Renal cortical epithelial cell (primary cell): ENCODE measurements around the gene SLC18A3. TPM values are rescaled to one million over a fixed set of nuclear protein-coding genes. Genes with fewer than 3 reads are reported as not detected.

Experiments
- DNase-seq: peaks from one replicate; pipeline ENCODE4 v3.0.0-alpha.2; 2011; ENCODE audit warnings: low read depth
- total RNA-seq: library from RNA; depleted of rRNA; stranded (reverse); fragments of >200 nt; gene quantifications from 2 replicates; pipeline ENCODE4 v1.2.3, GENCODE V29; 2014

The SLC18A3 gene
- total RNA-seq, 1 donor from 2014 or later: 0.10 TPM

- DNase-seq: no peak
These were observed 14.2 kb upstream of the SLC18A3 start for GRCh38 chr10:49595713-49596492.

DNA sequence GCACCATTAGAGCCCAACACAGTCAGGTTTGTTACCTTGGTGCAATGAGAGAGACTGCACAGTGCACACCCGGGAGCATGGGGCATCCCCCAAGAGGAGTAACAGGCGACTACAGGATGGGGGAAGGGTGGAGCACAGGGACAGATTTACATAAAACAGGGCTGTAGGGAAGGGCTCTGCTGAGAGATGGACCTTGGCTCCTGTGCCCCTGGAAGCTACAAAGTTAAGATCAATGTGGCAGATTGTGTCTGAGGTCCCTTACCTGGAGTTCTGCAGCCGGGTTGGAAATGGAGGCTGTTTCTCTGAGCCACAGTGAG is 13.7 kb upstream of the SLC18A3 start:
- no peak for DNase-seq

DNA sequence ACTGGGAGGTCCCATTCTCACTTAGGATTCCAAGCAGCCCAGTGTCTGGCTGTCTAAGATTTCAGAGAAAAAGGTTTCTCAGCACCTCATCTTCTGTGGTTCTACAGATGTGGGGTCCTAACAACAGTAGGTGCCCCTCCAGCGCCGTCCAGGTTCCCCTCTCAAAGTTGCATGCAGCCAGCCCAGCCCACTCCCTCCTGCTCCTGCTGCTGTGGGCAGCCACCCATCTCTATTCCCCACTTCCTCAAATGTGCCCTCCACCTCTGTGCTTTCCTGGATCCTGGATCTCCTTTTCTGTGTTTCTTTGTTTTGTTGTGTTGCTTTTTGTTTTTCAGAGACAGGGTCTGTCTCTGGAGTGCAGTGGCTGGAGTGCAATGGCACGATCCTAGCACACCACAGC is 13.3 kb upstream of the SLC18A3 start:
- DNase-seq: no peak

DNA sequence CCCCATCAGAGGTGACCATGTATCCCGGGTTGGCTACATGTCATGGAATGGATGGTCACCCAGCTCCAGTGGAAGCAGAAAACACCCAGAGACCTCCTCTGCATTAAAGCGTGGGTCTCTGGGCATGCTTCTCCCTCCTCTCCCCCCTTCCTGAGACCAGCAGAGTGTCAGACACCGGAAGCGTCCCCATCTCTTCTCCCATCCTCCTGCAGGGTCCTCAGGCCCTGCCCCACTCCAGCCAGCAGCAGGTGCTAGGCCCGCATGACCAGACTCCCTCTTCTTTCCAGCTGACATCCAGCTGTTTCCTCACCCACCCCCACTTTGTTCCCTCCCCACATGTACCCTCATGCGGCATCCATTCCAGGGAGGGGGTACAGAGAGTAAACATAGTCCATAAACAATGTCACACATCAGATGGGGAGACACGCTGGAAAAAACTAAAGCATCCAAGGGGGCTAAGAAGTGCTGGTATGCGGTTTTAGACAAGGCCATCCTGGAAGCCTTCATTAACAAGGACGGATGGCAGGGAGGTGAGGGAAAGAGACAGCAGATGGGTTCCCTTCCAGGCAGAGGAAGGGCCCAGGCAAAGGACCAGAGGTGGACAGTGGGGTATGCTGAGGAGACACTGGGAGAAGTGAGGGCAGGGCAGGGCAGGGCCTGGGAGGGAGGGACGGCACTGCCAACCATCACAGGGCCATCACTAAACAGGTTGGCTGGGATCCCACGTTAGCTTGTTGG is 12.5 kb upstream of the SLC18A3 start:
- DNase-seq: no peak

DNA sequence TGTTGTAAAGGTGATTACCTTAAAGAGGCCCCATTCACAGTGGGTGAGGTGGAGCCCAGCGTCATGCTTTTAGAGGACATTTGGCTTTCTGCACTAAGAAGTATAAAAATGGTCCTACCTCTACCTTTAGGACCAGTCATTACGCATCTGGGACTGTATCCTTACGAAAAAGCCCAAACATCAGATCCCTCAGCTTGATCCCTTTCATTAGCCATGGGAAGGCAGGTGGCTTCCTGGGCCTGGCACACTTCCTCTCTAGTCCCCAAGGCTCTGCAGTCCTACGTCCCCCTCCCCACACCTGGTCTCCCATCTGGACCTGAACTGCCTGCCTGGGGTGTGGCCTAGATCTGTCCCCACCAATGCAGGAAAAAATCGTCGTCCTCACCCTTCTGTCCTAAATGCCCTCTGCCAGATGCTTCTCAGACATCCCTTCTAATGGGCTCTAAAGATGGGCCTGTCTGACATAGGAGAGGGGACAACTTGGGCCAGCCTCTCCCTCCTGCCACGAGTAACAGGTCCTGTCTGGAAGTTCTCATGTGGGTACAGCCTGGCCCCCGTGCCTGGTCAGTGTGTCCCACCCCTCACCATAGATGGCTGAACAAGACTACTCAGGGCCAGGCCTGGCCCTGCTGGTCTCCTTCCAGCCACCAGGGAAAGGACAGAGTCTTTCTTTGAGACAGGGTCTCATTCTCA is 11.8 kb upstream of the SLC18A3 start:
- DNase-seq: no peak

- no peak for DNase-seq
These were observed 11.1 kb upstream of the SLC18A3 start for GRCh38 chr10:49598986-49599385.

- no peak for DNase-seq
These were observed 10.6 kb upstream of the SLC18A3 start for GRCh38 chr10:49599546-49599945.

DNA sequence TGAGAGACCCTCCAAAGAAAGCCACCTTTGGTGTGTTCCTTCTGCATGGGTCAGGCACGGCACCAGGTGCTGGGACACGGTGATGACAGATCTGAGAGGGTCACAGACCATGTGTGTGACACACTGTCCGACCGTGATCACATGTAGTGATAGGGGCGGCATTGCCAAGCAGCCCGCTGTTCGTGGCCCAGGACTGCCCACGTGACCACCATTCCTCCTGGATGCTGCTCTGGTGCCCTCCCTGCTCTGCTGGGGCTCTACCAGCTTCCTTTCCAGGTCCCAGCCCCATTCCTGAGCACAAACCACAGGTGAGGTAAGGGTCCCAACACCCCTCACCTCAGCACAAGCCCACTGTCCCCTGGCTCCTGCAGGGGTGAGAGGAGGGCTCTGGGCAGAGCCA is 10.1 kb upstream of the SLC18A3 start:
- DNase-seq: no peak

DNA sequence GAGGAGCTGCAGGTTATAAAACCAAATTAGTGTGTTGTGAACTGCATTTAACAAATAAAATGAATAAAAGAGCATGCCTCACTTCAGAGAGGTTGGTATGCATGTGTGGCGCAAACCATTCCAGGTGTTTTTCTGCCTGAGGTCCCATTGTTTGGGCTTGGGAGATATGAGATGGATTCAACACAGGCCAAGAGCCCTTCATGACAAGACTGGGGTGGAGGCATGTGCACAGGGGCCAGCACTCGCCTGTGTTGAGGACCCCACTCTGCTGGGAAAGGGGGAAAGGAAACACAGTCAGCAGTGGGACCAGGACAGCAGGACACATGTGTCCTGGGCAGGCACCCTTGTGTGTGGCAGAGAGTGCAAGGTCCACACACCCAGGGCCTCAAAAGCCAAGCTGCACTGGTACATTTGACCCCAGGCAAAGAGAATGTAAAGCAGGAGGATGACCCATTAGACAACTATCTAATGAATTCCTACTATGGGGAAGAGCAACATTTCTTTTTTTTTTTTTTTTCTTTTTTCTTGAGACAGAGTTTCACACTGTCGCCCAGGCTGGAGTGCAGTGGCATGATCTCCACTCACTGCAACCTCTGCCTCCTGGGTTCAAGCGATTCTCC is 9.2 kb upstream of the SLC18A3 start:
- no peak for DNase-seq

GRCh38 chr10:49601857-49602256 is 8.3 kb upstream of the SLC18A3 start:
- no peak for DNase-seq

DNA sequence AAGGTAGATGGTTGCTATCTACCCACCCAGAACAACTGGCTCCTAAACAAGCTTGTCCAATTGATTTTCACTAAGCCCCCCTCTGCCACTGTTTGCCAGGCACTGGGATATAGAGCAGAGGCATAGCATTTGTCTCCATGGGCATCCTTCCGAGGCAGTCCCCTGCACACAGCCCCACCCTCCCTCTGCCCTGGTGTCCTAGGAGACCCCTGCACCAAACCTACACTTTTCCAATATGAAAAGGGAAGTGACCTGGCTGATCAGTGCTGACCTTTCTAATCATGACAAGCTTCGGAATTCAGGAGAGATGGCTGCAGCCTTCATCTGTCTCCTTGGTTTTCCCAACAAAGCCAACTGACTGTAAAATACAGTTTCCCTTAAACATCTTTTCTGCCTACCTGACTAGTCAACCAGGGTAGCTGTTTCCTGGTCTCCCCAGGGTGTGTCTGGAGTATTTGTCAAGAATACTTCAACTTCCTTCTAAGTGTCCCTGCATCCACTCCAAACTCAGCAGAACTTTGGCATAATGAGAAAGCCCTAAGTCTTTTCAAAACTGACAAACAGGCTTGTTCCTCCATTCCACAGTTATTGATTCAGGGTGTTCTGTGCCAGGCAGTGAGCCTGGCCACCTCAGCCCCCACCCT is 7.6 kb upstream of the SLC18A3 start:
- DNase-seq: no peak

DNA sequence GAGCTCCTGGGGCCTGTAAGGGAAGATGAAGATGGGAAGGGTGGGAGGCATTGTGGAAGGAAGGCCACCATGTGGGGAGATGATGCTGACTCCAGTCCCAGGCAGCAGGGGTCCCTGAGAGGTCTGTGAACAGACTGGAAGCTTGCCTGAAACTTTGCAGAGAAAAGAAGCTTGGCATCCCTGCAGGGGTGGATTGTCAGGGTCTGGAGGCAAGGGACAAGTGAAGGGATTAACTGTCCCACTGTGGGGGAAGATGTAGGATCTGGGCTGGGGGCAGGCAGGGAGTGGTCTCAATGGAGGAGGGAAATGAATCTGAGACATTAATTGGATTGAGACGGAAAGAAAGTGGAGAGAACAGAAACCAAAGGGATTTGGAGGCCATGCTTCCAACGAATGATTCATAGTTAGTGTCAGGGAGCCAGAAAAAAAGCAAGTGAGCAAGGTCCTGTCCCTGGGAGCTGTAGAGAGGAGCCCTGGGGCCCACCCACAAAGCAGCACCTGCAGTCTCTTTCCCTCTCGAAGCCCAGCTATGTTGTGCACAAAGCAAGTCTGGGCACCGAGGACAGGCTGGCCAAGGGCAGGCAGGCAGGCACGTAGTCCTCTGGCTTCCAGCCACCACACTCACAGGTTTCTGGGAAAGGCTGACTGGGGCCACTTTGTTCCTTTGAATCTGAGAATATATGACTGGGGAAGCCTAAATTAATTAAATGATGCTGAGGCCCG is 4.7 kb upstream of the SLC18A3 start:
- DNase-seq: no peak

GRCh38 chr10:49605939-49606509 is 4.1 kb upstream of the SLC18A3 start:
- DNase-seq: no peak

DNA sequence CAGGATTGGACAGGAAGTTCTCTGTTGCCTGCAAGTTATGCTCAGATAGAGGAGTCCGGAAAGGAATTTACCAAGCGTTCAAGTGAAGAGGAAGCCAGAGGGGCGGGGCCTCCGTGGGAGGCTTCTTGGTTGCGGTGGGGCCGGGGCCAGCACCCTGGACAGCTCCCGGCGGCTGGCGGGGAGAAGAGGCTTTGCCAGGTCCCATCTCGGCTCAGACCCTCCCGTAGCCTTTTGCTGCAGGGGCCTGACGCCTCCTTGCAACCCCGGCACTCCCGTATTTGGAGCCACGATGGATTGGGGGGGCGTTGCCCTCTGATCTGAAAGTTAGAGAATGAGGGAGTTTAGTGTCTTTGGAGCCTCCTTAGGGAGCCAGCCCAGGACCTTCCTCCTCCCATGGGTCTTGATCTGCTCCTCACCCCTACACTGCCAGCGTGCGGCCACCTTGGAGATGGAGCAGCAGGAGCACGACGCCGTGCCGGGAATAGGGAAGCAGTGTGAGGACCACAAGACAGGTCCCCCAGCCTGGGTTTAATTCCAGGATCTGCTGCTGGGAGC is 3.1 kb upstream of the SLC18A3 start:
- DNase-seq: peak; percentile 41

DNA sequence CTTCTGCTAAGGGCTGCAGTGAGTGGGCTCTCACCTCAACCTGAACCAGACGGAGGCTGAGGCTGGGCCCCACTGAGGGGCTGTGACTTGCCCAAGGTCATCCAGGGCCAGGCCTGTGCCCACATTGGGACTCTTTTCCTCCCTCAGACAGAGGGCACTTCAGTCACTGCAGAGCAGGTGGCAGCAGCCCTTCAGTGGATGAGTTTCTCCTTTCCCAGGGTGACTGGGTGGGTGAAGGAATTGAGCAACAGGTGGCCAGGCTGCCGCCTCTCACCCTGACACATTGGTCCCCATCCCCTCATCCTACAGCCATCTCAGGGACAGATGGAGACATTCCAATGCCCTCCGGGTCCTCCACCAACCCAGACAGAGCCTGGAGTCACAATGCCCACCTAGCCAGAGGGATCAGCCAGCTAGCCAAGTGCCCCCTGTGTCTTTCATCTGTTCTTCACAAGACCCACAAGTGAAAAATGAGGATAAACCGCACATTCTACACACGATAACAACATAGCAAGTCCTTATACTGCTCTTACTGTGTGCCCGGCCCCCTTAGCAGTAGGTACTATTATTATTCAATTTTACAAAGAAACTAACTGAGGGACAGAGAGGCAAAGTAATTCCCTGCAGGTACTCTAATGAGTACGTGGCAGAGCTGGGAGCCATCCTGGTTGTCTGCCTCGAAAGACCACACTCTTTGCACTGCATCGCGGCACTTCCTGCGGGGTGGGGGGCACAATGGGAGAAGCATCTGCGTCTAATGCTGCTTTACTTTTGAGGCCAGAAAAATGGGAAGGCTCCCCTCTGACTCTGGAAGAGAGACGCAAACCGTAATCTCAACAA is 1.7 kb upstream of the SLC18A3 start:
- DNase-seq: no peak

- DNase-seq: no peak
These were observed 1.2 kb upstream of the SLC18A3 start for GRCh38 chr10:49609006-49609282.

DNA sequence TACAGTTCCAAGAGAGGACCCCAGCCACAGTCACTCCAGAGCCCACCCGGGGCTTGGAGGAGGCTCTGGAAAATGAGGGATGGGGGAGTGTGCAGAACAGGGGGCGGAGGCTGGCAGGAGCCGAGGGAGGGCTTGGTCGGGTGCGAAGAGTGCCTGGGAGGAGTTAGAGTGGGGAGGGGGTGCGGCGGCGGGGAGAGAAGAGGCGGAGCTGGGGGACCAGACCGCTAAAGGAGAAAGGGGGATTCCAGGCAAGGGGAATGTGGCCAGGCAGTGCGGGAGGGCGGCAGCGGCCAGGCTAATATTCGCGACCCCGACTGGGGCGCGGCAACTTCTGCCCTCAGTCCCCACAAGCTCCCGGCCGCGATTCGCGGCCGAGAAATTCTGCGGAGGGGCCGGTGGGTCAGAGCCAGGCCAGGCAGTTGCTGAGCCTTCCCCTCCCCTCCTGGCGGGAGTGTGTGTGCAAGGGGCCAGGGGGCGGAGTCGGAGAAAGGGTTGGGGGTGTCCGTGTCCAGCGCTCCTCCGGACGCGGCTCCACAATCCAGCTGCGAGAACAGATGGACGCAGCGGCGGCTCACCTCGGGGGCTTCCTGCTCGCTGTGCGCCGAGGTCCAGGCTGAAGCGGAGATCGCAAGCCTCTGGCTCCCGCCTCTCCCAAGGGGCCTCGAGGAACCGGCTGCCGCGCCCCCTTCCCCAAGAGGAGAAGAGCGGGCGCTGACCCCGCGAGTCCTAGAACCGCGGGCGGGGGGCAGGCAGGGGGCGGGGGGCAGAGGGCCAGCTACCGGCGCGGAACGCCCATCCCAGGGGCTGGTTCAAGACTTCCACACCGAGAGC is 612 bp upstream of the SLC18A3 start:
- DNase-seq: no peak

- no peak for DNase-seq
These were observed 502 bp downstream of the SLC18A3 start for GRCh38 chr10:49610458-49611165.
